Measurements from ENCODE around the gene LMO4.
A peak's percentile ranks its signal among the peaks of the same experiment; 100 is the strongest.

Gene LMO4, protein sequence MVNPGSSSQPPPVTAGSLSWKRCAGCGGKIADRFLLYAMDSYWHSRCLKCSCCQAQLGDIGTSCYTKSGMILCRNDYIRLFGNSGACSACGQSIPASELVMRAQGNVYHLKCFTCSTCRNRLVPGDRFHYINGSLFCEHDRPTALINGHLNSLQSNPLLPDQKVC

DNA sequence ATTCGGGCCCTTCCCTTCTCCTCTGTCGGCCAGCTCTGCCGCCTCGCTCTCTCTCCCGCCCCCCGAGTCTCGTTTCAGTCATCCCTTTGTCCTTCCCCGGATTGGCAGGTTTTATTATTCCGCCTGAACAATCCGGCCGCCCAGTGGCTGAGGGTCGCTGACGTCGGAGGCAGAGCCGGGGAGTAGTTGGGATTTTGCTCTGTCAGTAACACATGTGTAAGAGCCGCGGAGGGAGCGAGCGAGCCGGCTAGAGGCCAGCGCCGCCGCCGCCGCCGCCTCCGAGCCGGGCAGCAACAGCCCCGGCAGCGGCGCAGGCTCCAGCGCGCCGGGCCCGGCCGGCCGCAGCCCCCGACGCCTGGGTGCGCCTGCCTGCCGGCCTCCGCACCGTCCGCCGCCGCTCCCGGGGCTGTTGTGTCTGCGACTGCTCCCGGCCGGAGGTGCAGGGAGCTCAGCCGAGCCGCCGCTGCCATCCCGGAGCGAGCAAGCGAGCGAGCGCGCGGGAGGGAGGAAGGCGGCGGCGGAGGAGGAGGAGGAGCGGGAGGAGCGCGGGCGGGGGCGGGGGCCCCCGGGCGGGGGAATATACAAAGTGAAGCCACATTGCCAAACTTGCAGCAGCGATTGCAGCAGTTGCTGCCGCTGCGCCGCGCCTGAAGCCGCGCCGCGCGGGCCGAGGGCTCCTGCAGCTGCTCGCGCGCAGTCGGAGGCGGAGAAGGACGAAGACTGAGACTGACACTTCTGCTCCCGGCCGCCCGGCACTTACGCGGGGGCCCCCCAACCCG is at the start of gene LMO4:
TSS of gene LMO4 (plus strand) at position 609 of the 779 bp plus-strand sequence. CDS start 3,136 bp downstream, outside the sequence.
- DNase-seq (ENCODE audit: low read depth in 2 of 2): peak; percentile 96

DNA sequence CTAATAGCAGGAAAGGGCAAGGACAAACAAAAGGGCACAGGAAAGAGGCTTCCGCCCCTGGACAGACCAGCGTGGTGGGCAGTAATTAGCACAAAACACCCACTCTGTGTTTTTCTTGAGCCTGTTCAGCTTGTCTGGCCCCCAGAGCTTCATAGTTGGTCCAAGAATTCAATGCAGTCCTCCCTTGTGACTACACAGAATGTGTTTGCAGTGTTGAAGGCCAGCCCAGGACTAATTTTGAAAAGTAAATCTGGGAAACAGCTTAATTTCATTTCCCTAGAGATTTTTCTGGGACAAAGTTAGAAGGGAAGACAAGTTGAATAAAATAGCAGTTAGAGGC is 49.2 kb upstream of the LMO4 start:
- no peak for DNase-seq (ENCODE audit: low read depth in 2 of 2)

DNA sequence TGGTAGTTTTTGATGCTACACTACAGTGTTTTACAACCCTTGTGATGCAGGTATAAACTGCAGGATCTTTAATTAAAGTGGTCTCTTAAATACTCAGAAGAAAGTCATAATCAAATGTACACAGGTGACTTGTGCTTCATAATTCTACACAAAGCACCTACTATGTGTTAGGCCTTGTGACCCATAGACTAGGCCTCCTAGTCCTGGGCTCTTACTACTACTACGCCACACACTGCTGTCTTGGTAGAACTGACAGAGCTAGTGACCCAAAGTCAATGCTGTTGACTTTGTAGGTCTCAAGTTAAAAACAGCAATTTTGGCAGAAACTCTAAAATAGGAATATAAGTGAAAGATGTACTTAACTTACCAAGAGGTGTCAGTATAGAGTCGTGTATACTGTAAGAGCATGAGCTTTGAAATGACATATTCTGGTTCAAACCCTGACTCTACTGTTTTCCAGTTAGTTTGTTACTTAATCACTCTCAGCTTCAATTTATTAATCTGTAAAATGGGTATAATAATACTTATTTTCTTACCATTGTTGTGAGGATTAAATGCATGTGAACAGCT is 48.6 kb upstream of the LMO4 start:
- no peak for DNase-seq (ENCODE audit: low read depth in 2 of 2)

DNA sequence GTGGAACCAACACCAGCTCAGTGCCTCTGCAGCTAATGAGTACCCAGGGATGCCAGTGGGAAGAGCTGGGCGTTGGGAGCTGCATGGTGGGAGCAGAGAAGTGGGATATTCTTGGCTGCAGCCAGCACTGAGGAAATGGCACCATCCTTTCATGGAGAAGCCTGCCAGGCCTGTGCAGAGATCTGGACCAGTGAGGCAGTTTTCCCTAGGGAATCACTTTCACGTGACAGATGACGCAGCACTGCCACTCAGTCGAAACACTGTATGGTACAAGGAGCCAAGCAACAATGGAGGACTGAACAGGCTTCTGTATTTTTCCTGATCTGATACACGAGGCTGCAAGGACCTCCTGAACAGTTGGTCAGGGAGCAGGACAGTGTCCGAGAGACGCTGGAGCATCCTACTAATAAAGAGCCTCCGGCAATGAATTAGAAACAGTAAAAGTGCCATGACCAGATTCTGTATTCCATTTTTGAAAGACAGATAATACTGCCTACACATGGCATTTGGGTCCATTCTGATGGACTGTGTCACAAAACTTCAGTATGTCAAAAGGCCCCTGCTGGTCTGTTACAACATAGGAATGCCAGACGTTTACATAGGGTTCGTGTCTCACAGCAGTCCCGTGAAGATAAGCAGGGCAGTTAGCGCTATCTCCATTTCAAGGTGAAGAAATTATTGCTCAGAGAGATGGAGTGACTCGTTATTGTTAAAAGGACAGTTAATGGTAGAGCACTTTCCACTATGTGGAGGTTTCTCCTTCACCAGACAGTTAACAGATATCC is 44.0 kb upstream of the LMO4 start:
- no peak for DNase-seq (ENCODE audit: low read depth in 2 of 2)

DNA sequence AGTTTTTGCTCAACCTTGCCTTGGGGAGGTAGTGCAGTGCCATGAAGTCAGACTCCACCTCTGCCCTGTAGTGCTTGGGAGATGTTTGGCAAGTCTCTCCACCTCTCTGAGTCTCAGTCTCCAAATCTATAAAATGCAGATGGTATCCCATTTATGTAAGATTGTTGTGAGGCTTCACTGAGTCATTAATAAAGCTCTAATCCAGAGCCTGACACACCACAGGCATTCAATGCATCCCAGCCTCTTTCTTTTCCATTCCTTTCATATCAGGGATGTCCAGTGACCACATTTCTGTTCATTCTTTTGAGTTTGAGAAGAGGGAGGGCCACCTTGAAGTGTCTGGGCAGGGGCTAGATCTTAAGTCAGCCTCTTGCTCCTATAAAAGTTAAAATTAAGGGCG is 37.6 kb upstream of the LMO4 start:
- peak; percentile 67 to 68 for DNase-seq (ENCODE audit: low read depth in 2 of 2)

DNA sequence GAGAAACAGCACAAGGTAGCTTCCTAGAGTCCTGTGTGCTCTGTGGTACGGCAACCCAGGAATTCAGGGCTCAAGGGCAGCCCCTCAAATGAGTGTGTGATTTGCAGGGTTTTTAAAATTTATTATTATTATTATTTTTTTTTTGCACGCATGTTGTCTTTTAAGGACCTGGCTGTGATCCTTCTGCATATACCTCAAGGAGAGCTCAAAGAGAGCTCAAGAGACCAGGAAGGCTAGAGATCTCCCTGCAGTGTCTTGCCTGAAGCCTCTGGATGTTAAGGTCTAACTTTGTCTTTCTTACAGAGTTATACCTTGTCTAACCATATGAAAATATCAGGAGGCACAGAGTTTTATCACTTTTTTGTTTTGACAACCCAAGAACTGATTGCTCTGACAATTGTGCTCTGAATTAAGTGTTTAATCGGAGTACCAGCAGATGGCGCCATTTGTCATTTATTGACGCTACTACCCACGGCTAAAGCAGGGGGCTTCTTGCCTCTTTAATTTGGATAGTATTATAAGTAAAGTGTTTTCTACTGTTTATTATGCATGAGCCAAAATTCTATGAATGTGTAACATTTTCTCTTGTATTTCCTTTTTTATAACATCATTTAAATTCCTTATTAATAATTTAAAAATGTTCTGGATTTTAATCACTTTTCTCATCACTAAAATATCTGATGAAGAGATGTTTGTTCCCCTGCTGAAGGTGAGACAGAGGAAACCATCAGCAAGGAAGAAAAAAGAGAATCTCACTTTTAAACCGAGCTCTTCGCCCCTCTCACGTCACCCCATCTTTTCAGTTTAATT is 35.8 kb upstream of the LMO4 start:
- DNase-seq (ENCODE audit: low read depth in 2 of 2): peak in 1 of 2 experiments; percentile 37

DNA sequence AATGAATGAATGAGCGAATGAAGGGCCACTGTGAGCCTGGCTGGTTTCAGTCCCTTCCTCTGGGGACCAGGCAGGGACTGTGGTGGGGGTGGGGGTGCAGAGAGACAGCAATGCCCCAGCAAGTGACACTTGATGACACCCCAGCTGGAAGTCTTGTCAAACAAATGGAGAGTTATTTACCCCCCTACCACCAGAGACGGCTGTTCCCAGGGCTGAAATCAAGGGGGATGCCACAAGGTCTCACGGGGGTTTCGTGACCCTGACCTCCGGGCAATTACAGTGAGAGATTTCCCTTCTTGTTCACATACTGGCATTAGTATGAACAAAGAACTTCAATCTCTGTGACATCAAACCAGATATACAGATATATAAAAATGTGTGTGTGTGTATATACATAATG is 34.0 kb upstream of the LMO4 start:
- DNase-seq (ENCODE audit: low read depth in 2 of 2): no peak

DNA sequence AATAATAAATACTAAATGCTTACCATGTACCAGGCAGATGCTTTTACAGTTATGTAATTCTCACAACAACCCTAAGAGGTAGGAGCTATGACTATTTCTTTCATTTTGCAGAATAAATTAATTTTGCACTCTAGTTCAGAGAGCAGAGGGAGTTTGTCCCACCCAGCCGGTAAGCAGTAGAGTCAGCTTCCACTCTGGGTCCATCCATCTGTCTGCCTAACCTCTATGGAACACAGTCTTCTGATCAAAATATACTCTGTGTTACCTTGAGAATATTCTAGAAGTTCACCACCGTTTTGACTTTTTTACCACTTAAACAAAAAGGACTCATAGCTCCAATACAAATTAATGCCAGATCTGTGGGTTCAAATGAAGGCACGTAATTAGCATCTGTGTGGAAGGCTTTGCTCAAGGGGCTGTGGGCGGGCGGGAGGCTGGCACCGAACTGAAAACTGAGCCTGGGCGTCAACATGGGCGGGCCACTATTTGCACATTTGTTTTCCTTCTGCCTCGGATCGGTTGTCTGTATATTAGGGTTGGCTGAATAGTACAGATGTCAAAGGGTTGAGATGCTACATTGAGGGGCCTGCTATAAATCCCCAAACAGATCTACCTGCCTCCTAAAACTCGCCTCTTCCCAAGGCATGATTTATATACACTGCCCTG is 33.1 kb upstream of the LMO4 start:
- no peak for DNase-seq (ENCODE audit: low read depth in 2 of 2)

DNA sequence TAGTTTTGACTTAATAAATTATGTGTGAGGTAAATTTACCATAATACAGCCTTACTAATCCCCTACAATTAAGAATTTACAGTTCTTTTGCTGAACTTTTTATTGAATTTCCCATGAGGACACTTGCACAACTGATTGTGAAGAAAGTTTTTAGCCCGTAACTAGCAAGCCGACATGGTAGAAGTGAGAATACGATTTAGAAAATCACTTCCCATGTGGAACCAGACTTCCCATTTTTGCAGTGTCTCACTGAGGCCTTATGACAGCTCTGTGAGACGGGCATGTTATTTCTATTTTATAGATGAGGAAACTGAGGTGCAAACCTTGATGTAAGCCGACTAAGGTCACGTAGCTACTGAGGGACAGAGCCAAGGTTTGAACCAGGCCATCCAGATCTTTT is 32.5 kb upstream of the LMO4 start:
- DNase-seq (ENCODE audit: low read depth in 2 of 2): no peak

DNA sequence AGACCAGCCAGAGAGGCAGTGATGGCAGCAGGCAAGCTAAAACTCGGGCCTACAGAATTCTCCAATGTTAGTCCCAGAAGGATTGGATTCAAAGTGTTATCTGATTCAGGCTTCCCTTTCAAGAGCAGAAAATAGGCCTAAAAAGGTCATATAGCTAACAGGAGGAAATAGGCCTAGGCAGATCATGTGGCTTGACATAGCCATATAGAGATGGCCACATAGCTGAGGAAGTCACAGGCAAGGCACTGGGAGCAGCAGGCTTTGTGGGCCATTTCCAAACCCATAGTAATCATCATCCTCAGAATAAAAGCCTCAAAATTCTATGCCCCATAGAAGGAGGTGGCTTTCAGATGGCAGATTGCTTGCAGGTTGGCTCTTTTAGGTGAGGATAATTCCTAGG is 29.0 kb upstream of the LMO4 start:
- DNase-seq (ENCODE audit: low read depth in 2 of 2): no peak

DNA sequence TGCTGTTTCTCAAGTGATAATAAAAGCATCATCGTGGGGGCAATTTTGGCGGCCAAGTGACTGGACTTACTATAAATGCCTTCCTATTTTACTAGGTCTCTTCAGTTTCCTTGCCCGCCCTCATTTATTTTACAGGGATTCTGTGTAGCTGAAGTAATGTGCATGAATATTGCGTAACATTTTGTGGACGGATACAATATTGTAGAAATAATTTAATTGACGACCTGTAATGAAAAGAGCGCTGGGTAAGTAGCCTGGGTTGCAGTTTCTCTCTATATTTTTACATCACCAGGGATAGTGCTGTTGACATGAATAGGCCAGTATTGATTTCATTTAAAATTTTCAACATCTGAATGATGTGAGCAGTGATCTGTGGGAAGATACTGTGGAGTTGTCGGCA is 28.1 kb upstream of the LMO4 start:
- DNase-seq (ENCODE audit: low read depth in 2 of 2): no peak

DNA sequence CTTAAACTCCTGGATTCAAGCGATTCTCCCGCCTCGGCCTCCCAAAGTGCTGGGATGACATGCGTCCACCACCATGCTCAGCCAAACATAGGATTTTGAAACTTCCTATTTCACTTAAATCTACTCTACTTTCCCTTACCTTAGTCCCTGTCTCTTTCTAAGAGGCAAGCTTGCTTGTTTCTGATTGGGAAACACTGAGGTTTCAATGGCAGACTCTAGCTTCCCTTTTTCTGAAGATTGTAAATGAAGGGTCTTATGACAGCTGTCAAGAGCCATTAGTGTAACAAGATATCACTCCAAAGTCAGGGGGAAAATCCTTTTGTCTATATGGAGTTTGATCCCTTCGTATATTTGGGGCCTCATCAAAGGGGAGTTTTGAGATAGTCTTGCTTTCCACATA is 23.5 kb upstream of the LMO4 start:
- no peak for DNase-seq (ENCODE audit: low read depth in 2 of 2)

DNA sequence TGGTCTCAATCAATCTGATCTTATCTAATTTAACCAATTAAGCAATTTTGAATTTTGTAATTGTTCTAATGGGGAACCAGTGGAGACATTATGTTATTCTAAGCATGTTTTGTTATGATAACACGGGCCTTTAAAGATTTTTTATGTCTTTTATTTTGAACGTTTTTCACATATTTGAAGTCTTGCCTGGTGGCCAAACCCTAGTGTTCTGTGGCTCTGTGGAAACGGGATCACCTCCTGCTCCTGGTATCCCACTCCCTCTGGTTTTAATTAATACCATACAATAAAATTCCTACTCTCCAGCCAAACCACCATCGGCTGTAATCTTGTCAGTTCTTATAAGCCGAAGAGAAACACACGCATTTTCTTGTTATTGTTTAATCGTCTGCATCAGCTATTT is 22.9 kb upstream of the LMO4 start:
- DNase-seq (ENCODE audit: low read depth in 2 of 2): peak; percentile 50 to 51

DNA sequence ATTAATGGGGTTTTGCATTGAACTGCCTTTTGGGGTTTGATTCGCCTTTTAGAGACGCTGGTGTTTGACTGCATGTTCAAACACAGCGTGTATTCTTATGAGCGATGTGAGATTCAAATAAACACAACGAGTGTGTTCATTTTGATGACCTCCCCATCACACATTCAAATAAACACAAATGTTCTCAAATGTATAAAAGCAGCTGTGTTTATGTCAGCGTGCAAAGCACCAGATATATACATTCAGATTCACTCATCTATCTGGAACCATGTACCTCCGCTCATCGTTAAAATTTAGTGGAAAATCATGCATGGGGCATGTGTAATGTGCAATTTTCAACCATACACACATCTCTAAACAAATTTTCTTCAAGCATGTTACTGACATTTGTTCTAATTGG is 21.4 kb upstream of the LMO4 start:
- no peak for DNase-seq (ENCODE audit: low read depth in 2 of 2)

DNA sequence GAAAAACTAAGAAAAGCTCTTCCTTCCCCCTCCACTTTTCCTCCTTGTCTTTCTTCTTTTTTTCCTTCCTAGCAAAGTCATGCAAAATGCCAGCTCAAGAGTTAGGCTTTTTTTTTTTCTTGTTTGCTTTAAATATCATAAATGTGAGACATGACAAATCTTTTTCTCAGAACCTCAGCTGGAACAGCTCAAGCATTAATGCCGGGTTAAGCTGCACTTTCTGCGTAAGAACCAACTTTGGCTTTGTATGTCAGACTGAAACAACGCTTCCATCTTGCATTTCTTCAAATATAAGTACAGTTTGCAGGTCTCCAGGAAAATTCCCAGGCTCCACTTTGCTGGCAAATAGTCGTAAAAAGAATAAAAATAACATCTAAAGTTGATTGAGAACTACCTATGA is 20.7 kb upstream of the LMO4 start:
- DNase-seq (ENCODE audit: low read depth in 2 of 2): no peak

DNA sequence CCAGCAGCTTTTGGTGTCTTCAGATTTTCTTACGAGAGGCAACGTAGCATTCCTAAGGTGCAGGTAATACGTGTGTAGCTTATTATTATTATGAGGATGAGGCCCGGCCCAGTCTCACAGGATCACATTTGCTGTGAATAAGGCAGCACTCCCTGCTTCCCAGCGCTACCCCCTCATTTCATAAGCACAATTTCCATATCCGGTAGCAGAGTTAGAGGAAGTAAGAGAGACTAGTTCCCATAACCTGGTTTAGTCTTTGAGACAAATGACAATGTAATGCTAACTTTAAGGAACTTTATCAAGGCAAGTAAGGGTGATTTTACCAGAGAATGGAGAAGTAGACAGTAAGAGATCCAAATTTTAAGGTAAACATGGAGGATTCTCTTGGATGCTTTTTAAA is 14.6 kb upstream of the LMO4 start:
- DNase-seq (ENCODE audit: low read depth in 2 of 2): no peak

DNA sequence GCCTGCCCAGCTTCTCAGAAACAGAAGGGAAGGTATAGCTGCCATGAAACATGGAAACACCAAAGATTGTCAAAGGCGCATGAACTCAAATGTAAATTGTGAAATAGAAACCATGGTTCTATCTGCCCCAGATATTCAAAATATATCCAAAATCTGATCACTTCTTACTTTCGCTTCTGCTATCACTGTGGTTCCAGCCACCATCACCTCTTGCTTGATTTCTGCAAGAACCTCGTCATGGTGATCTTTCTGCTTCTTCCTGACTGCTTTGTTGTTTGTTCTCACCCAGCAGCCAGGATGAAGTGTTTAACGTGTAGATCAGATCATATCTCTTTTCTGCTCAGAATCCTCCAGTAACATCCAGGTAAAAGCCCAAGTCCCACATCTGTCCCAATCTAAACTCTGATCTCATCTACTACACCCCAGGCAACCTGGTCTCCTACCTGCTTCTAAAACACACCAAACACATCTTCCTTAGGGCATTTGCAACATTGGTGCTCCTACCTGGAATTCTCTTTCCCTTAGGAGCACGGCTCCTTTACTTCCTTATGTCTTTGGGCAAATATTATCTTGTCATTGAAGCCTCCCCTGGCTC is 10.5 kb upstream of the LMO4 start:
- DNase-seq (ENCODE audit: low read depth in 2 of 2): no peak

DNA sequence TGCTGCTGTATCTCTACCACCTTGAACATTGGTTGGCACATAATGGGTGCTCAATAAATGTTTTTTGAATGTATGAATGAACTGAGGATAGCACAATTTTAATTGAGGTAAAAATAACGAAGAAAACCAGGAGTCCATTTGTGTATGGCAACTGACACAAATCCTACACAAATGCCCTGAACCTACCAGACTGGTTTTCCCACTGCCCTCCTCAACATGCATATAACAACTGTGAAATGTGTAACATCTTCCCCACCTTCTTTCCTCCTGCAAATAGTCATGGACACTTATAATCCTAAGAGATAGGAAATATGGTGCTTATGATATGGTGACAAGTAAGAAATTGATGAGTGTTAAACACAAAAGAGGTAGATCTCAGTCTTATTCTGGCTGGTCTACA is 9.9 kb upstream of the LMO4 start:
- DNase-seq (ENCODE audit: low read depth in 2 of 2): no peak

DNA sequence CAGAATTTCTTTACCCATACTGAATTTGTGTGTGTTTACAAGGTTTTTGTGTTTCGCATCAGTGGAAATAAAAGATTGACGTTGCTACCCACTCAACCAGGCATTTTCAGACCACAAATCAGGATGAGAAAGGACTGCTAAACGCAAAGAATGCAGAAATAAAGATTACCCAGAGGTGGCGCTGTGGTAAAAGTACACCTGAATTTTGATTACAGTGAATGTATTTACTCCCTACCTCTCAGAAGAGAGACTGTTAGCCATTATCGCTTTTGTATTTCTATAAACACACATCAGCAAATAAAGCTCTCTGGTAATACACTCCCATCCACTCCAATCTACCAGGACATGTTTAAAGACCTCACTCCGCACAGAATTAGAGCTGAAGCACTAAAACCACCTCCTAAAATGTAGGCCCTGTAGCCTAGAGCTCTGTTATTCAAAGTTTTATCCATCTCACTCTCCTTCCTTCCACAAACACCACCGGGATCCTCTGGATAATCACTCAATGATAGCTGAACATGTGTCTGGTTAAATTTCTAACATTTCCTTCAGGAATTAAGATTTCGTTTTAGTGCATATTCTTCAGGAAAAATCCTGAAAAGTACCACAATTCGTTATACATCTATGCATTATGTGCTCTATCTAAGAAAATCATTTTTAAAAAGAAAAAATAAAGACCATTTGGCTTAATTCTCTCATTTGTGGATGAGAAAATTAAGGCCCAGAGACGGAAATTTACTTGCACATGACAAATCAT is 2.5 kb upstream of the LMO4 start:
- no peak for DNase-seq (ENCODE audit: low read depth in 2 of 2)

Data from fibroblast of skin of left biceps (primary cell).